Suprapubic skin (tissue), 4 donors: ENCODE results near the gene LIPC. TPM values are rescaled to one million over a fixed set of nuclear protein-coding genes. Genes with fewer than 3 reads are reported as not detected.
A peak's percentile ranks its signal among the peaks of the same experiment; 100 is the strongest.

Experiments
- DNase-seq, 2 donors: peaks; one replicate each; pipeline ENCODE4 v3.0.0-alpha.2; 2019; ENCODE audit warnings: low spot score in 2 of 2
- H3K27ac ChIP-seq: fragments of 200-600 bp; sonication (generic); one replicate; pipeline ENCODE4 v1.5.1; 2019
- H3K27me3 ChIP-seq: fragments of 200-600 bp; sonication (generic); one replicate; pipeline ENCODE4 v1.5.1; 2019
- H3K36me3 ChIP-seq: fragments of 200-600 bp; sonication (generic); one replicate; pipeline ENCODE4 v1.5.1; 2019
- H3K4me1 ChIP-seq: fragments of 200-600 bp; sonication (generic); one replicate; pipeline ENCODE4 v1.5.1; 2019
- H3K4me3 ChIP-seq: fragments of 200-600 bp; sonication (generic); one replicate; pipeline ENCODE4 v1.5.1; 2019; ENCODE audit warnings: mild to moderate bottlenecking
- H3K9me3 ChIP-seq: fragments of 200-600 bp; sonication (generic); one replicate; pipeline ENCODE4 v1.5.1; 2019
- EP300 ChIP-seq: sonication (generic); formaldehyde crosslinking; IDR thresholded peaks from one replicate; pipeline ENCODE4 v1.6.1; 2017; ENCODE audit warnings: antibody characterized with exemption
- POLR2A ChIP-seq, 2 donors: fragments of 450-650 bp; IDR thresholded peaks; one replicate each; pipeline ENCODE4 v1.6.1; 2017; ENCODE audit warnings: antibody characterized with exemption in 2 of 2, mild to moderate bottlenecking in 2 of 2, moderate library complexity in 2 of 2
- POLR2AphosphoS5 ChIP-seq, 3 donors: sonication (generic); formaldehyde crosslinking; IDR thresholded peaks; one replicate each; pipeline ENCODE4 v1.6.1; 2017; ENCODE audit warnings: antibody characterized with exemption in 3 of 3
- WGBS: methylation state at CpG from one replicate; pipeline ENCODE4 v1.1.5; 2018; 5-methylcytosine and 5-hydroxymethylcytosine counted together
- total RNA-seq, 4 donors: library from RNA; depleted of rRNA; stranded (reverse); fragments of >200 nt; gene quantifications; one replicate each; pipeline ENCODE4 v1.1.0, GENCODE V29; 2016
- TF ChIP-seq, protein P1 (sequence below), 2 donors: fragments of 200-600 bp in 1 of 2; fragments of 450-650 bp in 1 of 2; sonication (generic) in 1 of 2; IDR thresholded peaks; one replicate each; pipeline ENCODE4 v1.5.1; 2016 to 2019; ENCODE audit warnings: antibody characterized with exemption in 2 of 2, mild to moderate bottlenecking in 1 of 2, moderate library complexity in 1 of 2

Gene LIPC
- total RNA-seq, 4 donors from 2014 or later, result 0.26 to 0.96 TPM; not detected in 2

DNA sequence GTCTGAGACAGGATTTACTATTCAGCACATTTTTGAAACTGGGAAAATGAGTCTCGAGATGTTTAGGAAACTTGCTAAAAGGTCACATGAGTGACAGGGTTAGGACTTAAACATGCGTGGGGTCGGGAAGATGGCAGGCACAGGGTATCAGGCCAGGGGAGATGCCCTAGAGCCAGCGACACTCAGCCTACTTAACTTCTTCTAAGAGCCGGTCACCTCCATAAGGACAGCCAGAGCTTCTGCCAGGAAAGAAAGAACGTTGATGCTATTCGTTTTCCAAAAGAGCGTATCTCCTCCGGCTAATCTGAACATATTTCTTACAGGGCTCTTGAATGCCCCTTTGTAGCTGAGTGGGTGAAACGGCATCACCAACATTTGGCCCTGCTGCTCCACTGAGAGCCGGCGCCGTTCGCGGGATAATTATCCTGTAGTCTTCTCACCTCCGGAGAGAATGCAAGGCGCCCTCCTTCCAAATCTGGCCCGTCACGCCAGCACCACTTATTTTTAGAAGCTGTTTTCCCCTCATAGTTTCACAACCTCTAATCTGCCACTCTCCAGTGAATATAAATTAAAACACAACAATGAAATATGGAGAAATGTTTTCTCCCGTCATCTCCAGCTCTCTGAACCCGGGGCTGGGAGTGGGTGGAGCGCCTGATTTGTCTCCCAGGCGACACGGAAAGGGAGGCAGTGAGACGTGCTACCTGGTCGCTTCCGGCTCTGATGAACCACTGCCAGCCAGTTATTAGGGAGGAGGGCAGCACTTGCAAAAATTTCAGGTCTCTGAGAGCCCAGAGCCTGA, 58.5 kb downstream of the LIPC start:
- DNase-seq, result no peak
- Histone ChIP-seq H3K27ac (peak overlapping the region; percentile 28), H3K9me3 (no peaks in the 10 kb centered on the region), H3K27me3 (no peaks in the 10 kb centered on the region), H3K36me3 (no peaks in the 10 kb centered on the region), H3K4me3 (no peak overlapping the region), H3K4me1 (peaks cover 25% of the 10 kb centered on the region)
- TF ChIP-seq POLR2A (IDR thresholded peaks at IDR 0.05), result no peak
- TF ChIP-seq, protein P1, sequence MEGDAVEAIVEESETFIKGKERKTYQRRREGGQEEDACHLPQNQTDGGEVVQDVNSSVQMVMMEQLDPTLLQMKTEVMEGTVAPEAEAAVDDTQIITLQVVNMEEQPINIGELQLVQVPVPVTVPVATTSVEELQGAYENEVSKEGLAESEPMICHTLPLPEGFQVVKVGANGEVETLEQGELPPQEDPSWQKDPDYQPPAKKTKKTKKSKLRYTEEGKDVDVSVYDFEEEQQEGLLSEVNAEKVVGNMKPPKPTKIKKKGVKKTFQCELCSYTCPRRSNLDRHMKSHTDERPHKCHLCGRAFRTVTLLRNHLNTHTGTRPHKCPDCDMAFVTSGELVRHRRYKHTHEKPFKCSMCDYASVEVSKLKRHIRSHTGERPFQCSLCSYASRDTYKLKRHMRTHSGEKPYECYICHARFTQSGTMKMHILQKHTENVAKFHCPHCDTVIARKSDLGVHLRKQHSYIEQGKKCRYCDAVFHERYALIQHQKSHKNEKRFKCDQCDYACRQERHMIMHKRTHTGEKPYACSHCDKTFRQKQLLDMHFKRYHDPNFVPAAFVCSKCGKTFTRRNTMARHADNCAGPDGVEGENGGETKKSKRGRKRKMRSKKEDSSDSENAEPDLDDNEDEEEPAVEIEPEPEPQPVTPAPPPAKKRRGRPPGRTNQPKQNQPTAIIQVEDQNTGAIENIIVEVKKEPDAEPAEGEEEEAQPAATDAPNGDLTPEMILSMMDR (IDR thresholded peaks at IDR 0.05), result no peak
- TF ChIP-seq EP300, result no peak
- TF ChIP-seq POLR2AphosphoS5 (IDR thresholded peaks at IDR 0.05), result no peak
- WGBS, result 60% methylated on average over 27 of the region's 27 CpGs

DNA sequence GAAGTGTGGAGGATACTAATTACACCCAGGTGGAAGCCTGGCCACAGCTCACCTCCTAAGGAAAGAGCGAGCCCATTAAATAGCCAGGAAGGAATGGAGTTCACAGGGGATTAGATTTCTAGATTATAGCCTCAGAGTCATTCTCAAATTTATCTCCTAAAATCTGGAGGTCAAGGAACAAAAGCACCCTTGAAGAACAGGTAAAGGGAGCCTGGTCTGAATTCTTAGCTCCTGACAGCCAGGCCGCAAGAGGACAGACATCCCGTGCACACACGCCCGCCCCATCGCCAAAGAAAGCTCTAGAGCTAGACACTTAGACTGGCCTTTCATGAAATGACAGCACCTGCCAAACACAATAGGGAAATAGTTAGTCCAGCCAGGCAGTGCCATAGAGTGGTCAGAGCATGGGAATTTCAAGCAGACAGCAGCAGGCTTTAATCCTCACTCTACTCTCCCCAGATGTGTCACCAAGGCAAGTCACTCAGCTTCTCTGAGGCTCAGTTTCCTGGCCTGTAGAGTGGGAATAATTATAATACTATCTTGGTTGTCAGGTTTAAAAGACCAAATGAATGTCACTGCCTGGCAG, 59.2 kb downstream of the LIPC start:
- no peaks in the 10 kb centered on the region for H3K36me3 ChIP-seq
- H3K9me3 ChIP-seq, result no peaks in the 10 kb centered on the region
- H3K27me3 ChIP-seq, result no peaks in the 10 kb centered on the region
- WGBS, result 77% methylated on average over 6 of the region's 6 CpGs
- no peak for DNase-seq
- TF ChIP-seq POLR2AphosphoS5 (IDR thresholded peaks at IDR 0.05), result no peak
- TF ChIP-seq EP300, result no peak
- no peak for TF ChIP-seq POLR2A (IDR thresholded peaks at IDR 0.05)
- TF ChIP-seq, protein P1 (IDR thresholded peaks at IDR 0.05), result no peak
- H3K27ac ChIP-seq, result peak overlapping the region; percentile 28
- H3K4me1 ChIP-seq, result peaks cover 25% of the 10 kb centered on the region
- H3K4me3 ChIP-seq, result no peak overlapping the region

DNA sequence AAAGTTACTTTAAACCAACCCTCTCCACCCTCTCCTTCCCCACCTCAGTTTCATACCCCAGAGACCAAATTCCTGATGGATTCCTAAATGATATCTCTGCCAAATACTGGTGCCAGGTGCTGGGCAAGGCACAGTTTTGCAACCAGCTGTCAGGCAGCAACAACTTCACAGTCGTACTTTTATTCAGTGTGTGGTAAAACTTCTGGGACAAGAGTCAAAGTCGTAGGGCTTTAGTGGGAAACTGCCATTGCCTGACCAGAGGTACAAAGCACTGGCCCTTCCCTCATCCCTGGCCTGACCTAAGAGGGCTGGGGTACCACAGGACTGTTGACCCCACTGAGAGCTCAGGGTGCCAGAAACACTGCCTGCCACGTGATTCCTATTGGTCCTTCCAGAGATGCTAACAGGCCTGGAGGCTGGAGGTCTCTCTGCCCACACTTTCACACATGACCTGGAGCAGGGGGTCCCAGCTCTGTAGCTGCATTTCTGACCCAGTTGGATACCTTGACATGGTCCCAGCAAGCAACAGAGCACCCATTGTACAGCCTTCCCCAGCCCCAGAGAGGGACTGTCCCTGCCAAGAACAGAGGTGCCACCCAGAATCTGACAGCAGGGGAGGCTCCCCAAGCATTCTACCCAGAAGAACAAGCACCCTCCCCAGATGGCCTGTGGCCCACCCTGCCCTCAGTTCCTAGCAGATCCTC, 59.9 kb downstream of the LIPC start:
- Histone ChIP-seq H3K9me3 (no peaks in the 10 kb centered on the region), H3K4me3 (no peak overlapping the region), H3K27ac (peak overlapping the region; percentile 5), H3K36me3 (no peaks in the 10 kb centered on the region), H3K4me1 (peaks cover 21% of the 10 kb centered on the region), H3K27me3 (no peaks in the 10 kb centered on the region)
- WGBS, result 37% methylated on average over 3 of the region's 3 CpGs
- TF ChIP-seq POLR2A (IDR thresholded peaks at IDR 0.05) (no peak), POLR2AphosphoS5 (IDR thresholded peaks at IDR 0.05) (no peak), EP300 (no peak)
- TF ChIP-seq, protein P1 (IDR thresholded peaks at IDR 0.05), result no peak
- DNase-seq, result no peak

DNA sequence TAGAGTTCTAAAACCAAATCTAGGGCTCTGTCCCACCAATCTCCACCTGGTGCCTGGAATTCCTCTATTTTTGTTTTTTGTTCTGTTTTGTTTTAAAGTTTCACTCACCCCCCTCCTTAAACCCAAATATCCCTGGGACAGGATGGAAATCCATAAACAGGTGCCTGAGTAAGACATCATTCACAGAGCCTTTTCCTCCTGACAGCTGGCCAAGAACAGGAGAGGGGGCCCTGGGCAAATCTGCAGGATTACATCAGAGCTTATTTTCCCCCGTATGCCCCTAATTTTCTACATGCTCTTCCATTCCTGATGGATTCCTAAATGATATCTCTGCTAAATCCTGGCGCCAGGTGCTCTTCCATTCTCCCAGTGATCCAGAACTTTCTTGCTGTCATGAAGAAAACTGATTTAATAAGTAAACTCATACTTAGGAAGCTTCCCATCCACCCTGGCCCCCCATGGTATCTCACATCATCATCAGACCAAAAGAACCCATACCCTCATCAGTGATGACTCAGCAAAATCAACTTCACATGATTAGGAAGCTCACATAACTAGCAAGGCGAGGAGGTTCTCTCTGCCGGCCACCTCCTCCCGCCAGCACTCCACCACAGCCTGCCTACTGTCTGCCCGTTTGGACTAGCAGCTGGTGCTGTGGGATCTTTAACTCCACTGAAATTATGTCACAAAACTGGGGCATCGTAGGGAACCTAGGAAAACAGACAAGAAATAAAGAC, 61.0 kb downstream of the LIPC start:
- 78% methylated on average over 7 of the region's 7 CpGs for WGBS
- TF ChIP-seq EP300 (no peak), POLR2AphosphoS5 (IDR thresholded peaks at IDR 0.05) (no peak), POLR2A (IDR thresholded peaks at IDR 0.05) (no peak)
- TF ChIP-seq, protein P1 (IDR thresholded peaks at IDR 0.05), result no peak
- Histone ChIP-seq H3K4me3 (no peak overlapping the region), H3K27ac (no peak overlapping the region), H3K27me3 (no peaks in the 10 kb centered on the region), H3K36me3 (no peaks in the 10 kb centered on the region), H3K9me3 (no peaks in the 10 kb centered on the region), H3K4me1 (peaks cover 11% of the 10 kb centered on the region)
- no peak for DNase-seq
